ENCODE measurements around the gene CUZD1.

GRCh38 chr10:122830273-122830964 lies 15.2 kb downstream of the CUZD1 start:
- TF ChIP-seq CTCF (IDR thresholded peaks at IDR 0.05): no peak
- no peak for TF ChIP-seq POLR2A (IDR thresholded peaks at IDR 0.05)

Data from esophagus squamous epithelium (tissue), 4 donors.